GM19438 (cell line): Measurements from ENCODE around the gene KCTD20.
A peak's percentile ranks its signal among the peaks of the same experiment; 100 is the strongest.
"Not testable (repeated sequence)": the region's sequence is repeated elsewhere in the genome, so short reads cannot be mapped to it uniquely, and the experiment has no call there.

Experiments
- ATAC-seq: cut with Tn5 transposase; IDR thresholded peaks from one replicate; pipeline ENCODE4 v1.9.1; 2021; ENCODE audit warnings: low read depth; ENCODE audit not compliant: unreplicated experiment

The KCTD20 gene

DNA sequence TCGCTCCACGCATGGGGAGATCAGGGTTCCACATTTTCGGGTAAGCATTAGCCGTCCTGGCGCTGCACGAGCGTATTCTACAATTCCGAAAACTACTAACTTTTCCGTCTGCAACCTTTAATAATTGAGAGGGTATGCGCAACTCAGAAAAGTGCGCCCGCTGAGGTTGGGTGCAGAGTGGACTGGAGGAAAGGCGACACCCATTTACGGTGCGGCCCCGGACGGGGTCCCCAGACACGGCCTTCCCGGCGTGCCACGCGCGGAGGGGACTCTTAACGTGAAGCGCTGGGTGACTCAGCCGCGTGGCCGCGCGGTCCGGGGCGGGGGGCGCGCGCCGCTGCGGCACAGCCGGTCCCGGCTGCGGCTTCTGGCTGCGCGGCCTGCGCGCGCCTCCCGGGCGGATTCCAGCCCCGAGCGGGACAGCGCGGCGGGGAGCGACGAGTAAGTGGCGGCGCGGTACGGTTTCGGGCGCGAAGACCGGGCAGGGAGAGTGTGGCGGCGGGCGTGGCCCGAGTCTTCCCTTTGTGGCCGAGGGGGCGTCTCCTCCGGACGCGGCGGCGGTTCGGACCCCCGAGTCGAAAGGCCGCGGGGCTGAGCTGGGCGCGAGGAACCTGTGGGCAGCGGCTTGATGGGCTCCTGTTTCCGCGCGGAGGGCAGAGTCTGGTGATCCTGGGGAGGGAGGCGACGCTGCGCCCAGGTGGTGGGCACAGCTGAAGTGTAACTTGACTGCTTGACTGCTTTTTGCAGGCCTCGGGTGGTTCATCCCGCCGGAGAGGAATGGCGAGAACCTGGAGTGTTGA, at the start of gene KCTD20, which contains the start of gene PXT1:
Gene KCTD20 (plus strand): TSS at position 330 of the 800 bp plus-strand sequence. CDS start 27,098 bp downstream, outside the sequence.
Gene PXT1 (minus strand): TSS at position 184 of the 800 bp plus-strand sequence. CDS start 16,772 bp downstream, outside the sequence.
- ATAC-seq, result peak; percentile 80

DNA sequence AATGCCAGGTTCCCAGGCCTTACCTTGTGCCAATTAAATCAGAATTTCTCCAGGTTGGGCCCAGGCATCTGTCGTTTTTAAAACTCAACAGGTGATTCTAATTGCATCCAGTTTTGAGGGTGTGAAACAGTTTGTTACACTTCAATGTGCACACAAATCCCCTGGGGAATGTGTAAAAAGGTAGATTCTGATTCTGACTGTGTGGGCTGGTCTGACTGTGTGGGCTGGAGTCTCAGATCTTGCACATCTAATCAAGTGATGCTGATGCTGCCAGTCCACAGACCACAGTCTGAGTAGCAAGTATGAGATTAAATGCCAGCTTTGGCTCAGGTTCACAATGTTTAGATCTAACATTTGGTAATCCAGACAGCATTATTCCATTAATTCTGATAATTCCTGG, 42.8 kb upstream of the KCTD20 start:
- no peak for ATAC-seq

DNA sequence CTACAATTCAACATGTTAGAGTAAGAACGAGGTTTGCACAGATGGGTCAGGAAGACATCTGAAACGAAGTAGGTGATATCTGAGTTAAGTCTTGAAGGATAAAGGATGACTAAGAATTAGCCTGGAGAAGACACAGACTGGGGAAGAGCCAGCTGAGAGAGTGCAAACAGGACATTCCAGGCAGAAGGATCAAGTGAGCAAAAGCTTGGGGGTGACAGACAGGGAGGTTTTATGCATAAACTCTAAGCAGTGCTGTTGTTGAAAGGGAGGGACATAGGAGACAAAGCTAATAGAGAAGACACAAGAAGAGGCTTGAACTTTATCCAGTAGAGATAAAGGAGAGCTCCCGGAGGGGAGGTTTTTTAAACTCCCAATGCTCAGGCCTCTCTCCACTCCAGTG, 40.3 kb upstream of the KCTD20 start:
- ATAC-seq, result no peak

DNA sequence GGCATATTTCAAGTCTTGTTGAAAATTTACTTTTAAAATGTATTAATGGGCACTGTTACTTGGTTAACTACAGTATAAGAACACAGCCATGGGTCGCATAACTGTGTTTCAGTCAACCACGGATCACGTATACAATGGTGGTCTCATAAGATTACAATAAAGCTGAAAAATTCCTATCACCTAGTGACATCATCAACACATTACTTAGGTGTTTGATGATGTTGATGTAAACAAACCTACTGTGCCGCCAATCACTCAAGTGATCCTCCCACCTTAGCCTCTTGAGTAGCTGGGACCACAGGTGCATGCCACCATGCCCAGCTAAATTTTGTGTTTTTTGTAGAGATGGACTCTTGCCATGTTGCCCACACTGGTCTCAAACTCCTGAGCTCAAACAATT, 38.6 kb upstream of the KCTD20 start:
- ATAC-seq, result no peak

DNA sequence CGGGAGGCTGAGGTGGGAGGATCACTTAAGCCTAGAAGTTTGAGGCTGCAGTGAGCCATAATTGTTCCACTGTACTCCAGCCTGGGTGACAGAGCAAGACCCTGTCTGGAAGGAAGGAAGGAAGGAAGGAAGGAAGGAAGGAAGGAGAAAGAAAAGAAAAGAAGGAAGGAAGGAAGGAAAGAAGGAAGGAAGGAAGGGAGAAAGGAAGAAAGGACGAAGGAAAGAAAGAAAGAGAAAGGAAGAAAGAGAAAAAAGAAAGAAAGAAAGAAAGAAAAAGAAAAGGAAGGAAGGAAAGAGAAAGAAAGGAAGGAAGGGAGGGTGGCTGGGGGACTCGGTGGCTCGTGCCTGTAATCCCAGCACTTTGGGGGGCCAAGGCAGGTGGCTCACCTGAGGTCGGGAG, 33.1 kb upstream of the KCTD20 start:
- ATAC-seq, result not testable (repeated sequence)

DNA sequence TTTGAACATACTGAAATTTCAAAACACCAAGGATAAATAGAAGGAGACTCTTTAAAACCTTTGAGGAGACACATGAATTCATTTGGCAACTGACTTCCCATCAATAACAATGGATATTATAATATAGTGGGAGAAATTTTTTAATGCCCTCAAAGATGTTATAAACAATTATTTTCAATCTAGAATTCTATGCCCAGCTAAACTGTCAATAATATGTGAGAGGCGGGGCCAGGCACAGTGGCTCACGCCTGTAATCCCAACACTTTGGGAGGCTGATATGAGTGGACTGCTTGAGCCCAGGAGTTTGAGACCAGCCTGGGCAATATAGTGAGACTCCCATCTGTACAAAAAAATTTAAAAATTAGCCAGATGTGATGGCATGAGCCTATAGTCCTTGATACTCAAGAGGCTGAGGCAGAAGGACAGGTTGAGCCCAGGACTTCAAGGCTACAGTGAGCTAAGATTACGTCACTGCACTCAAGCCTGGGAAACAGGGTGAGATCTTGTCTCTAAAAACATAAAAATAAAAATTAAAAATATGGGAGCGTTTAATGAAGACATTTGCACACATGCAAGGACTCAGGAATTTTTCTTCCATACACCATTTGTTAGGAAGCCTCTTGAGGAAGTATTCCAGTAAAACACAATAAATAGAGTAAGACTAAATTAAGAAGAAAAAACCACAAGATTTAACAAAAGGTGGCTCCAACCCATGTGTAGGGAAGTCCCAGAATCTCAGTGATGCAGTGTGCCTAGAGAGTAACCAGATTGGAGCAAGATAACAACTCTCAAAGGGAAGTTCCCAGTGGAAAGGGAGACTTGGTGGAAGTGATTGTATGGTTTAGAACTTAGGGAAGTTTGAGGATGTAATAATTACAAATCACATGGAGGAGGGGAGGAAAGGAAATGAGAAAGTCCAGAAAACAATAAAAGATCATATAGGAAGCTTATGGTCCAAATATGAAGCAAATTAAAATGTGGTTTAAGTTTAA, 29.0 kb upstream of the KCTD20 start:
- no peak for ATAC-seq

DNA sequence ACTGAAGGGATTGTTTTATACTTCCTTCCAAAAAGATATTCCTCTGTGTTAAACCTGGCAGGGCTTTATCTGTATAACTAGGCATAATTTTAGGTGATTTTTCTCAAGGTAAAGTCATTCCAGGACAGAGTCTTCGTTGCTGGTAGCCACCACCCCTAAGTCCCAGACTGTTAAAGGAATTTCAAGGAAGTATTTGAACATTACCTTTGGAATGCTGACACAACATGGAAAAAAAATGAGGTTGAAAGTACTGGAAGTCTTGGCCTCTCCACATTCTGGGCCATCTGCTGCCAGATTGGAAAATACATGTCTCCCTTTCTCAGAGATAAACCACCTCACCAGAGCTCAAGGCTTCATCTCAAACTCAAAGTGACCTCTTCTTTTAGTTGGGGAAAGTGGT, 28.3 kb upstream of the KCTD20 start:
- no peak for ATAC-seq

DNA sequence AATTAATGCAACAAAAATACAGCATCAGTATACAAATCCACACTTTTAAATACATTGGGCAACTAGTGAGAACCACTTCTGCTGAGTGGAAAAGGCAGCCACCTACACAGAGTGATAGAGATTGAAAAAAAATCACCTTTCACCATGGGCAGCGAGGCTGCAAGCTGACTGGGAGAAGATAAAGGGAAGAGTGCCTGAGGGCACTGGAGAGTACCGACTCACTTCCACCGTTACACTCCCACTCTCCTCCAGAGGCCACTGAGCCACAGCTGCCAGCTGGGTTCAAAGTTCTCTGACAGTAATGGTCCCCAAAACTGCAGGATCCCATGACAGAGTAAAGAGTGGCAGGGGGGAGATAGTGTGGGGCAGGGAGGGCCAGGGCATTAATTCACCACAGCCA, 24.2 kb upstream of the KCTD20 start:
- no peak for ATAC-seq

DNA sequence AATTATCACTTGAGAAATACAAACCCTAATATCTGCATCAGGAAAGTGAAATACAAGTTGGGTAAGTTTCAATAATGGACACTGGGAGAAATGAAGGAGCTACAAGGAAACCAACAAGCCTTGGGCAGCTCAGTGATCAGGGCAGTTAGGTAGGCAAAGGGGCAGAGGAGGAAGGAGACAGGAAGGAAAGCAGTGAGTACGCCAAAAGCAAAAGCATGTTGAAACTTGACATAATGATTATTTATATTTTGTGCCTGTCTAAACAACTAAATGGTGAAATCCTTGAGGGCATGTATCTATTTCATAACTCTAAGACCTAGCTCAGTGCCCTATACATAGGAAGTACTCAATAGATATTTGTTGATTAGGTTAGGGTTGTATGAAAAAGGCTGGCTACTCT, 23.5 kb upstream of the KCTD20 start:
- ATAC-seq, result no peak

DNA sequence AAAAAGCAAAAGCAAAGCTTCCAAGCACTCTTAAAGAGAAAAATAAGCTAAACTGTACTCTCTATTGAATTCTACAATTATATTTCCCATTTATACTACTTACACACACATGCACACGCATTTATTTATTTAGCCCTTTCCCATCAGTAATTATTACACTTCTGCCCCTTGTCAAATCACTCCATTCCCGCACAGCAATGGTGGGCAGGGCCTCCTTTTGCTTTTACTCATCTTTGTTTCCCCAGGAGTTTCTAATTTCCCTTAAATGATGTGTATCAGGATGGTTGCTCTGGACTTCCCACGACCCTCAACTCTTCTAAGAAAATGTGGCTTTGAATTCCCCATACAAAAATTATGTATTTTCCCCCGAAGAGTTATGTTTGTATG, 20.1 kb upstream of the KCTD20 start:
- no peak for ATAC-seq

DNA sequence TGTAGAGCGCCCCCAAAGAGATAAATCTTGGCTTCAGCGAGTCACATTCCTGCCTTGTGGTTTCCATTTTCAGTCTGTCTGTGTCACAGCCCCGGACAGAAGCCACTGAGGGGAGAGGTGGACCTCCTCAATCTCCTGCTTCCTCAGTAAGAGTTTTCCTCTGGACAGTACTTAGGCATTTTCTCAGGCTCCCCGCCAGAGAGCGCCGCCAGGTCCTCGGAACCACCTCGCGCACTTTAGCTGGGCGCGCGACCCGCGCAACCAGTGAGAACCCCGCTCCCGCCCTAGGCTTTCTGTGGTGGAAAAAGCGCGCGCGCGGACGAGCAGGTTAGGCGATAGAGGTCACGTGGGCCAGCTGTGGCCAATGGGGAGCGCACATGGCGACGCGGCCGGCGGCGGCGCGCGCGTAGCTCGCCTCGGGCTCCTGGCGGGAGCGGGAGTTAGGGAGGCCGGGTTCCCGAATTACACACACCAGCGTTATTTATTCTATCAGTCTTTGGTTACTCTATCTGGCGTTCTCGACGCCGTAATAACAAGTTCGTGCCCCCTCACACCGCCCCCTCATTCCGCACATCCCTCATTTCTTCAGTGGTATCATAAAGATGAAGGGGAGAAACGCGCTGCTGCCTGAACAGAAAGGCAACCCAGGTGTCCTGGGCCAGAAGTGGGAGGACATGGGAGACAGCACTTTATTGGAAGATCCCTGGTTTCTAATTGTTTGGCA, 19.5 kb upstream of the KCTD20 start:
- ATAC-seq, result peak; percentile 86

DNA sequence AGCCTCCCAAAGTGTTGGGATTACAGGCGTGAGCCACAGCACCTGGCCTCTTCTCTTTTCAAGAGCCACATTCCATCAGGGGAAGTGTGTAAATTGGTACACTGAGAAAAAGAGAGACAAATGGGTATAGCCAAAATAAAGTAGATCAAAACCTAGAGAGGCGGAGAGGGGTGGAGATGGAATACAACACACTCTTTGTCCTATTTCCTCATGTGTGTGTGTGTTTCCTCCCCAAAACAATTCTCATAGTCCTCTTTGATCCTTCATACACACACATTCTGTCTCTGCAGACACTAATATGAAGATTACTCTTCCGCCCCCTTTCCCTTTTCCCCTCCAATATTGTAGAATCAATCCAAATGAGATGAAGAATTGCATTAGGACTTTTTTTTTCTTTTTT, 16.2 kb upstream of the KCTD20 start:
- ATAC-seq, result no peak

DNA sequence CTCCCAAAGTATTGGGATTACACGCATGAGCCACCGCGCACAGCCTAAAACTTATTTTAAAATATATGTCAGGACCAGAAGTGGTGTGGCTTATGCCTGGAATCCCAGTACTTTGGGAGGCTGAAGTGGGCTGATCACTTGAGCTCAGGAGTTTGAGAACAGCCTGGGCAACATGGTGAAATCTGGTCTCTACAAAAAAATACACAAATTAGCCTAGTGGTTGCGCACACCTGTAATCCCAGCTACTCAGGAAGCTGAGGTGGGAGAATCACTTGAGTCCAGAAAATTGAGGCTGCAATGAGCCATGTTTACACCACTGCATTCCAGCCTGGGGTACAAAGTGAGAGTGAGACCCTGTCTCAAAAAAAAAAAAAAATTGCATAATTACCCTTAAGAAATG, 13.9 kb upstream of the KCTD20 start:
- no peak for ATAC-seq

DNA sequence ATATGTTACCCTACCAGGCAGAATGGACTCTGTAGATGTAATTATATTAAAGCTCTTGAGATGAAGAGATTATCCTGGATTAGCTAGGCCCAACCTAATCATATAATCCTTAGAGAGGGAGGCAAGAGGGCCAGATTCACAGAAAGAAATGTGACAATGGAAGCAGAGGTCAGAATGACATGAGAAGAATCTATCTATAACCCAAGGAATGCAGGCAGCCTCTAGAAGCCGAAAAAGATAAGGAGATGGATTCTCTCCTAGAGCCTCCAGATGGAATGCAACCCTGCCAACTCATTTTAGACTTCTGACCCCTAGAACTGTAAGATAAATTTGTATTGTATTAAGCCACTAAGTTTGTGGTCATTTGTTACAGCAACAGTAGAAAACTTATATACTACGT, 12.4 kb upstream of the KCTD20 start:
- ATAC-seq, result no peak

DNA sequence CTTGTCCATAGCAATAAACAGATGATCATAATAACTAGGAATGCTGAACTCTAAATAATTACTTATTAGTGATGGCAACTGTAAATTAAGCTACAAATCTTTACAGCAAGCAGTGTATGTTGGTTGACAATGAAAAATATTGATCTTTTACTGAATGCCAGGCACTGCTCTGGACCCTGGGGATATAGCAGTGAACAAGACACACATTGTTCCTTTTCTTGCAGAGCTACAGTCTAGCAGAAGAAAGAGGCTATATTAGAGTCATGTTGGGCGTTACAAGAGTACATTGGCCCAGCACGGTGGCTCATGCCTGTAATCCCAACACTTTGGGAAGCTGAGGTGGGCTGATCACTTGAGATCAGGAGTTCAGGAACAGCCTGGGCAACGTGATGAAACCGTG, 11.6 kb upstream of the KCTD20 start:
- no peak for ATAC-seq

DNA sequence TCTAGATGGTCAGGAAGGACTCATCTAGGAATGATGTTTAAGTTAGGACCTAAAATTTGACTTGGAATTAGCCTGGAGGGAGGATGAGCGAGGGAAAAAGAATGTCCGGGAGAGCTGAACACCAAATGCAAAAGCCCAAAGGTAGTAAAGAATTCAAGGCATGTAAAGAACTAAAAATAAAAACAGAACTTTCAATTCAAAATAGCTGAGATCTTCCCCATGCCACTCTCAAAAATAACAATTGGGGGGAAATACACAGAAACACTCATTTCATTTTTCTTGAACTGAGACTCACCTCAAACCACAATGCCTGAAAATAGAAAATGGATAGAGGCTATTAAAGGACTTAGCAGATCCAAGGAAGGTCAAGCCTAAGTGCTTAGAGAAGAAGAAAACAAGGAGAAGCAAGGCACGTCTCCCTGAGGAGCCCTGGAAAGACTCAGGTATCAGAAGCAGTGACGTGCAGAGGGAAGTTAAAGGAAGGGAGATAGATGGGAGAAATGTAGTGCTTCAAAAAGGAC, 10.6 kb upstream of the KCTD20 start:
- no peak for ATAC-seq

DNA sequence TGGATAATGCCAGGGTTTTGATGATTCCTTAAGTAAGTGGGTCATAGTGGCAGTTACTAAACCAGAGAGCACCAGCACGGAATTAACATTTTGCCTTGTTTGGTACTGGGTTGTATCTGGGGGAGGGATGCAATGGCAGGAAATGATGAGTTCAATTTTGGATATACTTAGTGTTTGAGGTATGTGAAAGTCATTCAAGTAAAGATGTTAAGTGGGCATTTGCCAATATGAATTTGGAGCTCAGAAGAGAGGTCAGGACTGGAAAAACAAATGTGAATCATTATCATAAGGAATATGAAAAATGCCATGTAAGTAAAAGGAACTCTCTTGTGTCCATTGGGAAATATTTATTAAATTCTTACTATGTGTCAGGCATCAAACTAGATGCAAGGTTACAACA, 6.3 kb upstream of the KCTD20 start:
- ATAC-seq, result no peak

DNA sequence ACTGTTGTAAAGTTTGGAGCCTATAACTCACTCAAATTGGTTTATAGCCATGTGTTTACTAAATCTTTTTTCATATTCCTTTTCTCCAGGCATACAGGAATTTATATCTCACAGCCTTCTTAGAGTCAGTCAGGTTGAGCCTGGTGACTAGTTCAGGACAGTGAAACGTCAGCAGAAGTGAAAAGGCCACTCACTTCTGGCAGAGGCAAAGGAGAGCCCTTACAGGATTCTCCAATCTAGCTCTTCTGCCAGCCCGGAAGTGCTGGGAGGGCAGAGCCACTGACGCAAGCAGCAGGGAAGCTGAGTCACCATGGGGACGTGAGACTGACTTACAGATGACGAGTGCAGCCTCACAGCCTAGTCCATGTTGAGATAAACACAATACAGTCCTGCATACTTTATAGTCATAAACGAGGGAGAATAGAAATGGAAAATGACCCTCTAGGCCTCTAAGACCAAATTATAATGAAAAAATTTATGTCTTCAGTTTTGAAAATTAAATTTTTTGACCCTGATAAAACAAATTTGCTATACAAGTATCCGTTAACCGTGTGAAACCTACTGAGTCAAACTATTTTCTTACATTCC, 1.4 kb upstream of the KCTD20 start:
- peak; percentile 44 for ATAC-seq

DNA sequence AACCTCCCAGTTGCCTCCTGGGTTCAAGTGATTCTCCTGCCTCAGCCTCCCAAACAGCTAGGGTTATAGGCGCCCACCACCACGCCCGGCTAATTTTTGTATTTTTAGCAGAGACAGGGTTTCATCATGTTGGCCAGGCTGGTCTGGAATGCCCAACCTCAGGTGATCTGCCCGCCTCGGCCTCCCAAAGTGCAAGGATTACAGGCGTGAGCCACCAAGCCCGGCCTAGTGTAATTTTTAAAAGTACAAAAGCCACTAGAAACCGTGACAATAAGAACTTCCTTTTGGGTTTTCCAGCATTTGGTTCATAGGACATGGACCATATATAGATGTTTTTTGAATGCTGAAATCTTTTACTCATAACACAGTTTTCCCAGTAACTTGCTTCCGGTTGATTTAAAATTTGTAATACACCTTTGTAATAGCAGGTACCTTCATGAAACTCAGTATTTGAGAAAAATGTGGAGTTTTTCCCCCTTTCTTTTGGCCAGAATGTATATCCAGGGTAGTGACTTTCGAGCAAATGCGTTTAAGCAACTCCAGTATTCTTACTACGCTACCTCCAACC, 613 bp upstream of the KCTD20 start:
- ATAC-seq, result no peak
